ENCODE results near the gene MROH7.

The MROH7 gene

DNA sequence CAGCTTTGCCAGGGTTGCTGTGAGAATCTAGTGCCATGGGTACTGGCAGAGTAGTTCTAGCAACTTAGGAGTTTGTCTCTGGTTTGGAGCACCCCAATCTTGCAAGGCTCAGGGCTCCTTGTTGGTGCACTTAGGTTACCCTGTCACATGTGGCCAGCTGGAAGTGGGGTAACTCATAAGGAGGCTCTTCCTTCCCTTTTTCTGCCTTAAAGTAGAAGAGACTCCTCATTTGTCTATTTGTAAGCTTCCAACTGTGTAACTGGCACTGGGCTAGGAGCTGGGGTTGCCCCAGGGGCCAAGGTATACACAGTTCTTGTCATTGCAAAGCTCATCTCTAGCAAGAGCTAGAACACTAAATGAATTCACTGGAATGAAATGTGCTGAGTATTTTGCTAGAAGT is 10.6 kb downstream of the MROH7 start:
- DNase-seq = no peak

- no peak for DNase-seq
These were observed 11.4 kb downstream of the MROH7 start for GRCh38 chr1:54653036-54653435.

DNA sequence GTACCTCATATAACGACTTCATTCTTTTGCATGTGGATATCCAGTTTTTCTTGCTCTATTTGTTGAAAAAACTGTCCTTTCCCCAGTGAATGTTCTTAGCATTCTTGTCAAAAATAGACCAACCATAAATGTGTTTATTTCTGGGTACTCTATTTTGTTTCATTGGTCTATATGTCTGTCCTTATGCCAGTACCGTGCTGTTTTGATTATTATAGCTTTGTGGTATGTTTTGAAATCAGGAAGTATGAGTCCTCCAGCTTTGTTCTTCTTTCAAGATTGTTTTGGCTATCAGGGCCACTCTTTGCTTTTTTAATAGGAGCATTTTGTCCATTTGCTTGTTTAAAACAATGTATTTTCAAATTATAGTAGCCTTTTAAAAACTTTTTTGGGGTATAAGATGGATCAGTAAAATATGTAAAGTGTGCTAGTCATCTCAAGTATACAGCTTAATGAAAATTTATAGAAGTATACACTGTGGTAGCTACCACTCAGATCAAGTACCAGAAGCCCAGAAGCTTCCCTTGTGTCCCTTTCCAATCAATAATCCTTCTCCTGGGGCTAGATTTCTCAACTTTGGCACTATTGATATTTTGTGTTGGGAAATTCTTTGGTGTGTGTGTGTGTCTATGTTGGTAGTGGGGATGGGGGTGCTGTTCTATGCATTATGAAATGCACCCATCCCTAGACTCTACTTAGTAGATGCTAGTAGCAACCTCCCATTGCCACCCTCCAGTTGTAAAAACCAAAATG is 16.8 kb downstream of the MROH7 start:
- DNase-seq = no peak

DNA sequence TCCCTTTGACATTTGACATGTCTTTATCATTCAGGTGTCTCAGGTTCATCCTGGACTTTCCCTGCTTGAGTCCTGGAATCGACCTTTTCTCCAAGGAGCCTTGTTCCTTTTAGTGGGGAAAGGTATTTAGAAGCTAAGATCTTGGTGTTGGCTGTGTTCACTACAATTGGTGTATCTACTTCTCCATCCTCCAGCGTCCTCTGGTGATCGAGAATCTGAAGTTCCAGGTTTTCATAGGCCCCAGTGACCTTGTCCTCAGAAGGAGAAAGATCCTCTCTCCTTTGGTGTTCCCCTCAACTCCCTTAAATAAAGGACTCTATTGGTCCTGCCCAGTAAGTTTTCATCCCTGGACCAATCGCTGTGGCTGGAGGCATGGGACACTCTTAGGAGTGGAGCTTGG is 22.1 kb downstream of the MROH7 start:
- DNase-seq = no peak

- DNase-seq = no peak
These were observed 22.8 kb downstream of the MROH7 start for GRCh38 chr1:54664364-54664763.

- no peak for DNase-seq
These were observed 24.3 kb downstream of the MROH7 start for GRCh38 chr1:54665852-54666251.

GRCh38 chr1:54666333-54666732 is 24.7 kb downstream of the MROH7 start:
- DNase-seq = no peak

DNA sequence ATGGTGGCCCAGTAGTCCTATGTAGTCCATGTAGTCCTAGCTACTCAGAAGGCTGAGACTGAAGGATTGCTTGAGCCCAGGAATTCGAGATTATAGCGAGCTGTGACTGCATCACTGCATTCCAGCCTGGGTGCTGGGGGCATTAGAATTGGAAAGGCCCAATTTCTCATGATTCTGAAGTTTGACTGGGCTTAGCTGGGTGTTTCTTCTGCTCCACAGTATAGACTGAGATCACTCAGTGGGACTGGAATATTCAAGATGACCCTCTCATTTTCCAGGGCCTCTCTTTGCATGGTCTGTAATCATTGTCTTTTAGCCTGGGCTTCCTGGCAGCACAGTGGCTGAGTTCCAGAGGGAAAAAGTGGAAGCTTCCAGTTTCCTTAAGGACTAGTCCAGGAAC is 26.2 kb downstream of the MROH7 start:
- no peak for DNase-seq

- DNase-seq = no peak
These were observed 27.0 kb downstream of the MROH7 start for GRCh38 chr1:54668567-54668966.

DNA sequence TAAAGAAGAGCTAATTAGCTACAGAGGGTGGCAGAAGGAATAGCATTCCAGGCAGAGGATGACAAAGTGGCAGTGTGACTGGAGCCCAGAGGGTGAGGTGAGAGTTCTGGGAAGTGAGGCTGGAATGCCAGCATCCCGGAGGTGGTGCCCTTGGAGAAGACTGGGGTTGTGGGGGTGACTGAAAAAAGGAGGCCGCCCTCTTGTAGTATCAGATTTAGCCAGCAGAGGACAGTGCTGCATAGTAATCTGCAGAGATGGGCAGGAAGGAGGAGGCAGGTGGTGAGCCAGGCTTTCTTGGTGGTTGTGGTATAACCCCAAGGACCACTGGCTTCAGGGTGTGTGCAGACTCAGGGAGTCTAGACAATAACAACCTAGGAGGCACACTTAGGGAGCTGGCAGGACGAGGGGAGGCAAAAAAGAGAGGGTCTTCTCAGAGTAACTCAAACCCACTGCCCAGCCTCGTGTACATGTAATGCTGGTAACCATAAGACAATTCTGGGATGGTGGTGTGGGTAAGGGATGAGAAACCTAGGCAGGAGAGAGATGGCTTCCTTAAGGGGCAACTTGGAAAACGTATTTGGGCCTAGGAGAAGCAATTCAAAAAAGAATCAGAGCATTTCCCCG is 30.5 kb downstream of the MROH7 start:
- DNase-seq = peak; percentile 62 to 72

- no peak for DNase-seq
These were observed 37.4 kb downstream of the MROH7 start for GRCh38 chr1:54678776-54679643.

DNA sequence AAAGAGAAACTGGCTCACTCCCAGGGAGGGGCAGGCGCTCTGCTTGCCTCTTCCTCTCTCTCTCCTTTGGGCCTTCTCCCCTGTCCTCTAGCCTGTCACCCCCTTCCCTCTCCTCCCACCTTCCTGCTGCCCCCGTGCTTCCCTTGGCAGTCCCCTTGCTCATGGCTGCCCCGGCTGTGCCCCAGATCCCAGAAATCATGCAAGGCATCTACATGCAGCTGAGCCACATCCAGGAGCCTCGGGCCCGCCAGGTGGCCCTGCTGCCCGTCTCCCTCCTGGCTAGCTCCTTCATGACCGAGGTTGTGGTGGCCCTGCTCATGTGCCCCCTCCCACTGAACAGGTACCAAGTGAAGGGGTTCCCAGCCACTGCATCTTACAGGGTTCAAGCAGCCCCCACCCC is 38.1 kb downstream of the MROH7 start:
- DNase-seq = no peak

- DNase-seq = no peak
These were observed 38.8 kb downstream of the MROH7 start for GRCh38 chr1:54680387-54680786.

GRCh38 chr1:54681358-54681757 is 39.8 kb downstream of the MROH7 start:
- DNase-seq = no peak

- no peak for DNase-seq
These were observed 41.9 kb downstream of the MROH7 start for GRCh38 chr1:54683453-54683852.

DNA sequence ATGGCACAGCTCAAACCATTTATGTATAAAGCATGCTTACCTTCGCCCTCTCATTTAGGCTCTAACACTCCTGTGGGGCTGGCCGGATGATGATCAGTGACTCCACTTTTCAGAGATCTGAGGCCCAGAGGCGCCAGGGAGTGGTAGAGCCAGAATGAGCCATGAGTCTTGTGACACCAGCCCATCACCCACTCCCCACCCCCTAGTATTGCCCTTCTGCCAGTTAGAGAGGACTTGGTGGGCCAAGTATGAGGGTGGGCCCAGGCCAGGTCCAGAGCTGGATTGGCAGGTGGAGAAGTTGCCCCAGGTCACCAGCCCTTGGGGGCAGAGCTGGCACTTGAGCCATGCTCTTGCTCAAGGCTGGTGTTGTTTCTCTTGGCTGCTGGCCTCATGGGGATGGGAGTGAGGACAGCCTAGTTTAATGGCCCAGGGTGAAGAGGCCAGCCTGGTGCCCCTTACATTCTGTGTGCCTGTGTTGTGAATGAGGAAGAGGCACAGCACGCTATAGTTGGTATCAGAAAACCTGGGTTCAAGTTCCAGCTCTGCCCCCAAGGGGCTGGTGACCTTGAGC is 43.8 kb downstream of the MROH7 start:
- no peak for DNase-seq

GRCh38 chr1:54686155-54686554 is 44.6 kb downstream of the MROH7 start:
- DNase-seq = no peak

DNA sequence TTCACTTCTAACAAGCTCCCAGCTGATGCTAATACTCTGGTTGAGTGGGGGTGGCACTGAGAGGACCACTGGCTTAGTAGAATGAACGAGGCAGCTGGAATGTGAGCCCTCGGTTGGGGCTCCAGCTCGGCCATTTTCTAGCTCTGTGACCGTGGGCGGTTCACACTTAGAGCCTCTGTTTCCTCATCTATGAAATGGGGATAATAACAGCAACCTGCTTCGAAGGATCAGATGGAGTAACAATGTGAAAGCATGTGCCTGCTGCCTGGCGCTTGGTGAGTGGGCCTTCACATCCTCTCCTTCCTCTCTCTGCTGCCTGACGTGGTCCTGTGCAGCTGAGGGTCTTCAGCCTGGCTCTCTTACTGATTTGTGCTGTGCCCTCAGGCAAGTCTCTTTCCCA is 53.2 kb downstream of the MROH7 start:
- no peak for DNase-seq

- DNase-seq = no peak
These were observed 53.6 kb downstream of the MROH7 start for GRCh38 chr1:54695221-54695620.

DNA sequence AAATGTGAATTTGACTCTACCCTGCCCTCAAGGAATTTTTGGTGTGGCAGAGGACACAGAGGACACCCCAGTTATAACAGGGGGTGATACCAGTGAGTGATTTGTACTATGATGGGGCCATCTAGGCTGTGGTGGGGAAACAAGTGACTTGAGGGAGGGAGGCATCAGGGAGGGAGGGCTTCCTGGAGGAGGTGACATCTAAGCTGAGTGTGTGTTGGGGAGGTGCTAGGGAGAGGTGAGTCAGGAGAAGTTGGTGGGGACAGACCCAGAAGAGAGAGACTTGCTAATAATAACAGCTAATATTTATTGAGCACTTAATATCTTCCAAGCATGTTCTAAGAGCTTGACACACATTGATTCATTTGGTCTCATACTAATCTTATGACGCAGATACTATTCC is 54.2 kb downstream of the MROH7 start:
- no peak for DNase-seq

DNA sequence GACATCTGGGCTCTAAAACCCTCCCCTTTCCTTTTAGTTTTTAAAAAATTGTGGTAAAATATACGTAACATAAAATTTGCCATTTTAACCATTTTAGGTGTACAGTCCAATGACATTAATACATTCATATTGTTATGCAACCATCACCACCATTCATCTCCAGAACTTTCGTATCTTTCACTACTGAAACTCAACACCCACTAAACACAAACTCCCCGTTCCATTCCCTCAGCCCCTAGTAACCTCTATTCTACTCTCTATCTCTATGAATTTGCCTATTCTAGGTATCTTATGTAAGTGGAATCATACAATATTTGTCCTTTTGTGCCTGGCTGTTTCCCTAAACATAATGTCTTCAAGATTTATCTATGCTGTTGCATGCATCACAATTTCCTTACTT is 54.7 kb downstream of the MROH7 start:
- DNase-seq = no peak

DNA sequence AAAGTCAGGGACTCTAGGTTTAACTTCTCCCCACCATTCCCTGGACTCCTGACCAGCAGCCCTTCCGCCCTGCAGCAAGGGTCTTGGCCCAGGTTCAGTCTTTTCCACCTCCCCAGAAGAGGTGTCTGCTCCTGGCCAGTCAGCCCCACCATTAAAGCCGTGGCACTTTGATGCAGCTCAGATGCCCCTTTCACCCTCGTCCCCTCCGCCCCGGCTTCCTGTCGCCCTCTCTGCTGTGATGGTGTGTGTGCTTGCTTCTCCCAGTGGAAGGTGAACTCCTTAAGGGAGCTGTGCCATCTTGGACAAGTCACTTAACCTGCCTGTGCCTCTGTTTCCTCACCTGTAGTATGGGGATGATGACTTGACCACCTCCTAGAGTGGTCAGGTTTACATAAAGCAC is 56.3 kb downstream of the MROH7 start:
- DNase-seq = no peak

DNA sequence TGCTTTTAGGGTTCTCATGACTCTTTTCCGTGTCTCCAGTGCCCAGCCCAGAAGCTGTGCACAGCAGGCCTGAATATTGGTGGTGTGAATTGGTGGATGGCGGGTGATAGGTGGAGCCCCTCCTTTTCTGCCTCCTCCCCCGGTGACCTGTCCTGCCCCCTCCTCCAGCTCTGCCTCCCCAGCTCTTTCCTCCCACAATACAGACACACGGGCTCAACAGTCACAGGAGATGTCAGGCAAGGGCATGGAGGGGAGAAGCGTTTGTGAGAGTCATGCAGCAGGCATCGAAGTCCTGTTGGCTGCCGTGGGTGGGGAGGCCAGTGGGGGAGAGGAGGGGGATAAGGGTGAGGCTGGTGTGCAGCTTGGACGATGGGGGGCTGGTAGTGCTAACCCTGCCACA is 56.8 kb downstream of the MROH7 start:
- no peak for DNase-seq
